DND-41 (cell line): ENCODE results near the gene P2RY11.

Experiments
- EZH2 ChIP-seq: IDR thresholded peaks from 3 replicates; pipeline ENCODE4 v1.6.1; 2012; ENCODE audit warnings: borderline replicate concordance, low read depth, mild to moderate bottlenecking, moderate library complexity, low read length, inconsistent platforms; ENCODE audit not compliant: severe bottlenecking
- TF ChIP-seq, protein P1 (sequence below): IDR thresholded peaks from 2 replicates; pipeline ENCODE4 v1.5.1; 2012; ENCODE audit warnings: borderline replicate concordance, low read length, moderate library complexity, mild to moderate bottlenecking; ENCODE audit not compliant: poor library complexity, severe bottlenecking; ENCODE audit errors: extremely low read depth

GRCh38 chr19:10146142-10146541 lies 34.6 kb downstream of the P2RY11 start:
- TF ChIP-seq, protein P1, sequence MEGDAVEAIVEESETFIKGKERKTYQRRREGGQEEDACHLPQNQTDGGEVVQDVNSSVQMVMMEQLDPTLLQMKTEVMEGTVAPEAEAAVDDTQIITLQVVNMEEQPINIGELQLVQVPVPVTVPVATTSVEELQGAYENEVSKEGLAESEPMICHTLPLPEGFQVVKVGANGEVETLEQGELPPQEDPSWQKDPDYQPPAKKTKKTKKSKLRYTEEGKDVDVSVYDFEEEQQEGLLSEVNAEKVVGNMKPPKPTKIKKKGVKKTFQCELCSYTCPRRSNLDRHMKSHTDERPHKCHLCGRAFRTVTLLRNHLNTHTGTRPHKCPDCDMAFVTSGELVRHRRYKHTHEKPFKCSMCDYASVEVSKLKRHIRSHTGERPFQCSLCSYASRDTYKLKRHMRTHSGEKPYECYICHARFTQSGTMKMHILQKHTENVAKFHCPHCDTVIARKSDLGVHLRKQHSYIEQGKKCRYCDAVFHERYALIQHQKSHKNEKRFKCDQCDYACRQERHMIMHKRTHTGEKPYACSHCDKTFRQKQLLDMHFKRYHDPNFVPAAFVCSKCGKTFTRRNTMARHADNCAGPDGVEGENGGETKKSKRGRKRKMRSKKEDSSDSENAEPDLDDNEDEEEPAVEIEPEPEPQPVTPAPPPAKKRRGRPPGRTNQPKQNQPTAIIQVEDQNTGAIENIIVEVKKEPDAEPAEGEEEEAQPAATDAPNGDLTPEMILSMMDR = no peak
- no peak for TF ChIP-seq EZH2
